GM21619 (cell line): ENCODE measurements around the gene ADPRS.

Source experiments
- ATAC-seq: cut with Tn5 transposase; IDR thresholded peaks from one replicate; pipeline ENCODE4 v1.9.1; 2021; ENCODE audit not compliant: unreplicated experiment

ADPRS gene

DNA sequence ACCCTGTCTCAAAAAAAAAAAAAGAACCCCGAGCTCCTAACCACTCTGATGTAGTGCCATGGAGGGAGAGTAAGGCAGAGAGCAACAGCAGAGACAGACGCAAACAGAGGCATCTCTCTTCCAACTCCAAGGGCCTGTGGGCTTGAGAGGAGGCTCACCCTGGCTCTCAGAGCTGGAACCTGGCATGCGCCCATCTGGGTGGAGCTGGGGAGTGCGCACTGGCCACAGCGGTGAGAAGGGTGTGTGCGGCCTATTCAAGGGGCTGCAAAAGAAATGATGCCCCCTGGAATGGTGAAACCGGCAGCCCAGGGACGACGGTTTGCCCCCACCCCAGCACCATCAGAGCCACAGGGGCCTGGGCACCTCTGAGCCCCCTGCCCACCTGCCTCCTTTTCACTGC, 18.7 kb downstream of the ADPRS start:
- no peak for ATAC-seq

DNA sequence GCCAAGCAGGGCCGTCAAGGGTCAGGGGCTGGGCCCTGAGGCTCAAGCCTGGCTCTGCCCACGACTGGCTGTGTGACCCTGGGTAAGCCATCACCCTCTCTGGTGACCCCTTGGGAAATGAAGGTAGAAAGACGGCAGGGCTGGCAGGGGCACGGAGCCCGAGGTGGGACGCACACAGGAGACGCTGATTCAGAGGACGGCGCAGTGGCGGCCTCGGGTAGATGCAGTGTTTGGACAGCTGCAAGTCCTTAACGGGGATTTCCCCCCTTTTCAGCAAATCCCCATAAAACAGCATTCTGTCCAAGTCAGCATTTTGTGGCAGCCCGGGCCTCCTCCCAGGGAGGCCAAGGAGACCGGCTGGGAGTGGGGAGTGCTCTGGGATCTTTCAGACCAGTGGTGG, 19.6 kb downstream of the ADPRS start:
- no peak for ATAC-seq

DNA sequence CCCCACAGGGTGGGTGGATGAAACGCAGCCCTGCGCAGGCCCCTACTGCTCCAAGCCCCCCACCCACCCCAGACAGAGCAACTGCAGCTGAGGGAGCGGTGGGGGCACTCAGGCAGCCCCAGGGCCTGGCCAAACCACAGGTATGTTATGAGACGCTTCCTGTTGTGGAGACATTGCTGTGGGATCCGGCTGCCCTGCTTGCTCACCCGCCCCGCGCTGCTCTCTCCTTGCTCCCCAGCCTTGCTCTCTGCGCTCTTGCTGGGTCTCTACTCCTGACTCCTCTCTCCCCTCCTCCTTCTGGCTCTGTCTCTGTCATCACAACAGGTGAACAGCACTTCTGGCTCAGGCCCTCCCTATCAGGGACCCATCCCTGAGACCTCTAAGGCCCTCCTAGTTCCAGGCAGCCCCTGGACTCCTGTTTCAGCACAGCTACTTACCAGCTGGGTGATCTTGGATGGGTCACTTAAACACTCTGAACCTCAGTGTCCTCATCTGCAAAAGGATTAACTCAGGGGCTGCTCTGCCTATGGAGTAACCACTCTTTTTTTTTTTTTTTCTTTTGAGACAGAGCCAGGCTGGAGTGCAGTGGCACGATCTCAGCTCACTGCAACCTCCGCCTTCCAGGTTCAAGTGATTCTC, 20.5 kb downstream of the ADPRS start:
- no peak for ATAC-seq

DNA sequence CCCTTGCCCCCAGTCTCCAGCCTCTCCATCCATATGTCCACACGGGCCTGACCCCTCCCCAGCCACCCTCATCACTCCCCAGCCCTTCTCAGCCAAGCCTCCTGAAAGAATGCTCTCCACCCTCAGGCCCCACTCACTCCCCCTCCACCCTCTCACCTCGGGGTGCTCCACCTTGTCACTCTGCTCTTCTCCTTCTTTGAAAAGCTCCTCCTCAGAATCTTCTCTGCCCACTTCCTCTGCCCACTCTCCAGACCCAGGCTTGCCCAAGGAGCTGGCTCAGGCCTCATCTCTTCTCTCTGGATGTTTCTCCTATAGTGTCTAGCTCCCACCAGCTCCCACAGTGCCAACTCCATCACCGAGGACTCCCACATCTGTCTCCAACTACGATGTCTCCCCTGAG, 22.5 kb downstream of the ADPRS start:
- ATAC-seq, result no peak

DNA sequence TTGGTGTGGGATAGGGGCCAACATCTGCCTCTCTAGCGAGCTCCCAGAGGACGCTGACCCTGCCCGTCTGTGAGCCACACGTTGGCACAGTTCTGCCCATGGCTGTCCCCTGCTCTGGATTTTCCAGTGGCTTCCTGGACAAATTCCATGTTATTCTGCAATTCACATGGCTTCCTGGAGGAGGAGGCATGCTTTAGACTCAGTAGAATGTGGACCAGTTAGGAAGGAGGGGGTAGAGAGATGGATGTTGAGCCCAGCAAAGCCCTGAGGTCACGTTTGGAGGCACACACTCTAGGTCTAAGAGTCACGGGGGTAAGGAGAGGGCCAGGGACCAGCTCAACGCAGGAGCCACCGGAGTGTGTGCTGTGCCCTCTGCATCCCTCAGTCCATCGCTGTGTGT, 24.1 kb downstream of the ADPRS start:
- ATAC-seq, result no peak

DNA sequence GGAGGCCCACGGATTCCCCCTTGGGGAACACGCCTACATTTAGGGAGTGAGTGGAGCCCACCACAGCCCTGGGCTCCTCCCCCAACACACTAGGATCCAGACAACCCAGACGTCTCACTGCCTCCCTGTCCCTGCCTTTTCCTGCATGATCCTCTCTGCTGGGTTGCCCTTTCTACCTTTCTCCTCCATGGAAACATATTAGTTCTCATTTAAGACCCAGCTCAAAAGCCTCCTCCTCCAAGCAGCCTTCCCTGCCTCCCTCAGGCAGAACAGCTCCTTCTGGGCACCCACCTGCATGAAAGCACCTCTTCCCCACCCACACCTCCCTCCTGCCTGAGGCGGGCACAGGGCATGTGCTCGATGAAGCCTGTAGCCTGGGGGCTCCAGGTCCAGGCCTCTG, 25.7 kb downstream of the ADPRS start:
- no peak for ATAC-seq

DNA sequence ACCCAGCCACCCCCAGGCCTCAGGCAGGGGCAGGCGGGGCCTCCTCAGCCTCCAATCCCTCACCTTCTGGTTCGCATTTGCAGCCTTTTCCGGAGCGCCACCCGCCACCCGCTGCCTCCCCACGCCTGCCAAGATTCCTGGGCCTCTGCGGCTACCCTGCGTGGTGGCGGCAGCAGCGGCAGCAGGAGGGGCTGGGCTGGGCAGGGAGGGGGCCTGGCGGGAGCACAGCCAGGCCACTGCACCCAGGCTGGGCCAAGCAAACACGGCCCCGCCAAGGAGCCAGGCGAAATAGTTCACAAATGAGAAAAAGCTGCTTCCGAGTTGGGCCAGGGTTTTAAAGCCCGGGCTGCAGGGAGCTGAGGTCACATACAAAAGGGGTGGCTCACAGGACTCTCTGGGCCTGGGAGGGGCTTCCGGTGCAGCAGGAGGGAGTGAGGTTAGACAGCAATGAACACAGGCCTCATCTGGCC, 26.5 kb downstream of the ADPRS start:
- no peak for ATAC-seq

DNA sequence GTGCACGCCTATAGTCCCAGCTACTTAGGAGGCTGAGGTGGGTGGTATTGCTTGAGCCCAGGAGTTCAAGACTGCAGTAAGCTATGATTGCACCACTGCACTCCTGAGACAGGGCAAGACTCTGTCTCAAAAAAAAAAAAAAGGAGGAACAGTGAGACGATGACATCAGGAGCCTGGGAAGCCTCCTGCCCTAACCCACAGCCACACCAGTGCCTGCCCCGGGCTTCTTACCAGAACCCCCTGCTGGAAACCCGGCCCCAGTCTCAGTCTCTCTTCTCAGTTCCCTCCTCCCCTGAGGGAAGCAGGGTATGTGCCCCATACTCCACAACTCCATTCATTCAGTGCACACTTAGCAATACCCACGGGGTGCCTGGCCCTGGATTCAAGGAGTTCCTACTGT, 27.2 kb downstream of the ADPRS start:
- ATAC-seq, result no peak

DNA sequence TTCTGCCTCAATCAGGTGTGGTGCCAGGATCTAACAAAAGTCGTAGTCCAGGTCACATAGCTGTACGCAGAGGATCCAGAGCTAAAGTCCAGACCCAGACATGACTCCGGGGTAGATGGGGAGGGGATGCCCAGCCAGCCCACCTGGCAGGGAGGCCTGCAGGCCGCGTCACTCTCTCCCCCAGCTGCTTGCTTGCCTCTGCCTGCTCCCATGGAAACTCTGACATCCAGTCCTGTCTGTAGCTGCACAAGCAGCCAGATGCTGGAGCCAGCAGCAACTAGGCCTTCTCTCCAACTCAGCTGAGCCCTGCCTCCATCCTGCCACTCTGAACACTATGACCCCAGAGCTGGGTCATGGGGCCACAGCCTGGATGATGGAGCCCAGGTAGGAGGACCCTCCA, 28.2 kb downstream of the ADPRS start:
- no peak for ATAC-seq

DNA sequence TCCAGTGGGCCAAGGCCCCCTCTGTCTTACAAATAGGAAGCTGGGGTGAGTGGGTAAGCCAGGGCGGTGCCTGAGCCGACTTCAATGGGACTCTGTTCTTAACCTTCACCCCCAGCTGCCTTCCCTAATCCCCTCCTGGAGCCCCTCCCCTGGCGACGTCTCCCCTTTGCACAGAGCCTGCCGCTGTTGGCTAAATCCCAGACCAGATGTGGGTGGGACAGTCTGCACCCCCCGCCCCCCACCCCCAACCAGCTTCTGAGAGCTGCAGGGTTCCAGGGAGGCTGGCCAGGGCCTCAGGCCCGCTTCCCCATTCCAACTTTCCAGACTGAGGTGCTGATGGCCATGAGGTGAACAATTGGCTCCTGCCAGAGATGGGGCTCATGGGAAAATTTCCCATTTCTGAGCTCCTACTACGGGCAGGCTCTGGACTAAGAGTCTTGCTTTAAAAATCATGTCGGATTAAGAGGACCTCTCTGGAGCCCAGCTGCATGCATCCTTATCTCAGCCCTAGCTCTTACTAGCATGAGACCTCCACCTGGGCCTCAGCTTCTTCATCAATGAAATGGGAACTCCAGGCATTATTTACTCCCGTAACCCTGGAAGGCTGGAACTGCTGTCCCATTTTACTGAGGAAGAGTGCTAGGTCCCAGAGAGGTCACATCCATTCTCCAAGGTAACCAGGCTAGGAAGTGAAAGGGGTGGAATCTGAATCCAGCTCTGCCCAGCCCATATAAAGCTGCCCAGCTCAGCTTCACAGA, 29.9 kb downstream of the ADPRS start:
- ATAC-seq, result no peak

DNA sequence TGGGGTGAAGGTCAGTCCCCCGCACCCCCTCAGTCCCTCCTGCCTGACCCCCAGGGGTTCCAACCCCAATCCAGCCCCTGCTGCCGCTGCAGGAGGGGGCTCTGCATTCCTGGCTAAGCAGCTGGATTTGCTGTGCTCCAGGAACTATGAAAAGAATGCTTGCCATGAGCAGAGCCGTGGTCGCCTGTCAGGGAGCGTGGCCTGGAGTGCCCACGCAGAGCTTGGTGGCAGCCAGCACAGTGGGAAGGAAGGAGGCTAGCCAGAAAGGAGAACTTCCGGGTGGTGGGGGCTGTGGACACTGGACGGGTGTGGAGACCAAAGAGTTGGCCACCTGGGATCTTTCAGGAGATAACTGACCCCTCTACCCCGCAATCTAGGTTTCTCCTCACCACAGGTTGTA, 30.8 kb downstream of the ADPRS start:
- ATAC-seq, result no peak

DNA sequence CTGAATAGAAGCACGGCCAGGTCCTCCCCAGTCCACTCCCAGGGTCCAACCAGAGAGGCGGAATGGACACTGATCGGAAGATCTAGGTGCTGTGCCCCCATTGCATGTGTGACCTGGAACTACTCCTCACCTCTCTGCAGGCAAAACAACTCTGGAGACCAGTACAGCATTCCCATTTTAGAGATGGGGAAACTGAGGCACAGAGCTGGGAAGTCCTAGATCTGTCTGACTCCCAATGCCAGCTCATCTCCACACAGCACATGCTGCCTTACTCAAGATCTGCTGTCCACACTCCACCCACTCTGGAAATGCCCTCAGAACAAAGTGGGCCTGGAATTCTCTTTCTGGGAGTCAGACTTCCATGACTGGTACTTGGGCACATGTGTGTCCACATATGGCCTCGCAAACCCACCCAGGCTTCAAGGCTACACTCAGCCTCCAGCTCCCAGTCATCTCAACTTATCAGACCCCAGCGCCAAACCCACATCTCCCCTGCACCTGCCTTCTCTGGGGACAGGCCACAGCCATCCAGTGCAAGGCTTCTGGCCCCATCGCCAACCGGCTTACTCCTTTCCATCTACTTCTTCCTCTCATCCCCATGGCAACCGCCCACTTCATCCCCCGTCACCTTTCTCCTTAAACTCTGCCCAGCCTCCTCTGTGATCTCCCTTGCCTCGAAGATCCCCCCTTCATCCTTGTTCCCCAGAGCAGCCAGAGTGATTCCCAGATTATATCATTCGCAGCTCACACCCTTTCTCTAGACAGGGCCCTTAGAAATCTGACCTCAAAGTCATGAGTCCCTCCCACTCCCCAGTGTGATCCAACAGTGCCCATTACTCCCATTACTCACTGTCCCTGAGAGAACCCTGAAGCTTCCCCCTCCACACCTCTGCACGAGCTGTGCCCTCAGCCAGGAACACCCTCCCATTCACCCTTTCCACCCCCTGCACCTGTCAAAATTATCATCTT, 33.7 kb downstream of the ADPRS start:
- no peak for ATAC-seq

DNA sequence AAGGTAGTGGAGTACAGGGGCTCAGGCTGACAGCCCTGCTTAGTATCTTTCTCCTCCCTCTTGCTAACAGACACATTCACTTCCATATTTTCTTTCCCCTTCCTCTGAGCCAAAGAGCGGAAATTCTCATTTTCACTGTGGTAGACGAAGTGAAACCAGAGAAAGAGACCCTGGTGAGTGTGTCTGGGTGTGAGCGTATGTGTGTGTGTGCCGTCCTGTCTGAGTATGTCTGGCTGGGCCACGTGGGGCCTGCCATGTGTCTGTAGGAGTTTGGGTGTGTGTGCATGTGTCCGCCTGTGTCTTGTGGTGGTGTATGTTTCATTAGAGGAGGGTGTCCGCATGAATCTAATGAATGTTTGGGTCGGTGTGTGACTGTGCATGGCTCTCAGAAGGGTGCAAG, 34.7 kb downstream of the ADPRS start:
- ATAC-seq, result no peak

DNA sequence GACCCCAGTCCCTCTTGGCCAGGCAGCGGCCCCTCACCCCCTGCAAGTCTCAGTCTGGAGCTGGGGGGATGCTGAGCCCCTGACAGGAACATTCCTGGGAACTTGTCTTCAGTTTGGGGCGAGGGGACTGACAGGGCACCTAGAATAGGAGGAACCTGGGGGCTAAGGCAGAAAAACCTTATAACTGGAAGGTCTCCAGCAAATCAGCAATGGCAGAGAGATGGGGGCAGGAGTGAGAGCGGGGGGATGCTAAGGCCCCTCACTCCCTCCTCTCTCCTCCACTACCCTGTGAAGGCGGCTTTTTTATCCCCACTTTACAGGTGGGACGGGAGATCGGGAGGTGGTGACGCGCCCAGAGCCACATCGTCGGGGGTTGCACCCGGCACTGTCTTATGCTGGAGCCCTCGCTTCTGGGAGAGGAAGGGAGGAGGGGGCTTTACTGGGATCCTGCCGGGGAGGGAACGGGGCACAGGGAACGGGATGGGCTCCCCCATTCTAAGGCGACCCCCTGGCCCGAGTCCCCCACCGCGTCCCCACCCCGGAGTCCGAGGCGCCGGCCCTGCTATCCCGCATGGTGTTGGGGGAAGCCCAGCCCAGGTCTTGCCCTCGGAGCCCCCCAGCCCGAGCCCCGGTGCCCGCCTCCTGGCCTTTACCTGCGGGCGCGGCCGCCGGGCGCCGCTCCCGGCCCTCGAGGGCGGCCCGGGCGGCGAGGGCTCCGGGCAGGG, 35.9 kb downstream of the ADPRS start:
- ATAC-seq, result no peak

DNA sequence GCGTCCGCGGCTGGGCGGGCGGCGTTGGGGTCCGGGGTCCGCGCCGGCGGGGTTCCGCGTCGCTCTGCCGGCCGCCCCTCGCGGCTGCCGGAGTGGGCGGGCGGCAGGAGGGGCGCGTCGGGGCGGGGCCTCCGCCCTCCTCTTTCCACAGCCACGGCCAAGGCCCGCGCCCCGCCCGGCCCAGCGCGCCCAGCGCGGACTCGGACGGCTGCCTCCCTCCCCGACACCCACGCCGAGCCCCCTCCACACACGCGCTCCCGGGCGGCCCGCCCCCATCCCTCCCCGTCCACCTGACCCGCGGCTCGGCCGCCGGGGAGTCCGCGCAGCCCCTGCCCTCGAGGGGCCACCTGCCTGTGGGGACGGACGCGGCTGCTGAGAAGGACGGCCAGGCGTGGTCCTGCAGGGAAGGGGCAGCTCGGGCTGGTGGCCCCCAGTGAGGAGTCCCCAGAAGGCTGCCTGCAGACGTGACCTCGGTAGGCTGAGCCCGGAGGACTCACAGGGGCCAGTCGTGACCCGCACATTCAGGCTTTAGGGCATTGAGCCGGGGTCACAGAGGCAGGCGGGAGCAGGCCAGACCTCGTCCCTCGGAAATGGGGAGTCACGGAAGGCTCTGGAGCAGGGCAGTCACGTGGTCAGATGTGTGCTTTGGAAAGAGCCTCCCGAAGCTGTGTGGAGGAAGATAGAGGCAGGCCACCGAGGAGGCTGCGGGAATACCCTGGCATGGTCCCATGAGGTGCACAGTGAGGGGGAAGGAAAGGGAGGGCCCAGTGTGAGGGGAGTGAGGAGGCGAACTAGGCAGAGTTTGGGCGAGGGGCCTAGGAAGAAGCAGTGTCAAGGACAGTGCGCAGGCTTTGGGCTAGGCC, 36.7 kb downstream of the ADPRS start, which contains the start of gene COL8A2:
Gene COL8A2 (minus strand): TSS at position 94 of the 863 bp plus-strand sequence. CDS start 24,980 bp downstream, outside the sequence.
- ATAC-seq, result no peak

DNA sequence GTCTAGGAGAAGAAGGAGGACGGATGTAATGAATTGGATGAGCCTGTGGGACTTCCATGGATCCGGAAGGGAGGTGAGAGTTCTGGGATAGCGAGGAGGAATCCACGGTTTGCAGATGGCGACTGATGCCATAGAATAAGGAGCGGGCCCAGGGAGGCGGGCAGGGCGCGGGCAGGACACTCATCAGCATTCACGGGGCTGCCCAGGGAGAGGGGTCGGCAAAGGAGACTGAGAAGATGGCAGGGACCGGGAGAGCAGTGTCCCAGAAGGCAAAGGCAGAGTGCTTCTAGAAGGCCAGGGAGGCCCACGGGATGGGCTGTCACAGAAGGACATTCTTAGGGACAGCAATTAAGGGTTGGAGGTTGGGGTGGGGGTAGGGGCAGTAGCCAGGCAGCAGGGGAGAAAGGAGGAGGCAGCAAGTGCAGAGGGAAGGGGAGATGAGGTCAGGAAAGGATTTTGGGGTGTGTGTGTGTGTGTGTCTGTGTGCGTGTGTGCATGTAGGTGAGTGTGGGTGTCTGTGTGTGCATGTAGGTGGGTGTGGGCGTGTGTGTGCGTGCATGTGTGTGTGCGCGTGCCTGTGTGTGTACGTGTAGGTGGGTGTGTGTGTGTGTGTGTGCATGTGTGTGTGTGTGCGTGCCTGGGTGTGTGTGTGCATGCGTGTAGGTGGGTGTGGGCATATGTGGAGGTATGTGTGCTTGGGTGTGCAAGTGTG, 37.5 kb downstream of the ADPRS start:
- ATAC-seq, result no peak

DNA sequence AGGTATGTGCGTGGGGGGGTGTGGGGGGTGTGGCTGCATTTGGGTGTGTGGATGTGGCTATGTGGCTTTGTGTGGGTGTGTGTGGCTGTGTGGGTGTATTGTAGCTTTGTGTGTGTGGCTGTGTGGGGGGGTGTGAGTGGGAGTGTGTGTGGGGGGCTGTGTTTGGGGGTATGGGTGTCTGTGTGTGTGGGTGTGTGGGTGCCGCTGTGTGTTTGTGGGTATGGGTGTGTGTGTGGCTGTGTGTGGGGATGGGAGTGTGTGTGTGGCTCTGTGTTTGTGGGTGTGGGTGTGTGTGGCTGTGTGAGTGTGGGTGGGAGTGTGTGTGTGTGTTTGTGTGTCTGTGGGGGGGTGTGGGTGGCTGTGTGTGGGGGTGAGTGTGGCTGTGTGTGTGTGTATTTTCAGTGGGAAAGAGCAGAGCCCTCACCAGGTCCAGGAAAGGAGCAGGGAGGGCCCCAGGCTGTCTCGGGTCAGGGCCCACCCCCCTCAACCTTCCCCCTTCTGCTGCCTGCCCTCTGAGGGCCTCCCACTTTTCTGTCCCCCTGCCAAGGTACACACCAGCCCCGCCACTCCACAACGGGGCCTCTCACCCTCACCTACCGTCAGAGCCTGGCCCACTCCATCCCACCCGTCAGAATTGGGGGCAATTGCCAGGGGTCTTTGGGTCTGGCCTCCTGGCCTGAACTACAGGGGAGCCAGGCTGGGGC, 38.3 kb downstream of the ADPRS start:
- no peak for ATAC-seq

DNA sequence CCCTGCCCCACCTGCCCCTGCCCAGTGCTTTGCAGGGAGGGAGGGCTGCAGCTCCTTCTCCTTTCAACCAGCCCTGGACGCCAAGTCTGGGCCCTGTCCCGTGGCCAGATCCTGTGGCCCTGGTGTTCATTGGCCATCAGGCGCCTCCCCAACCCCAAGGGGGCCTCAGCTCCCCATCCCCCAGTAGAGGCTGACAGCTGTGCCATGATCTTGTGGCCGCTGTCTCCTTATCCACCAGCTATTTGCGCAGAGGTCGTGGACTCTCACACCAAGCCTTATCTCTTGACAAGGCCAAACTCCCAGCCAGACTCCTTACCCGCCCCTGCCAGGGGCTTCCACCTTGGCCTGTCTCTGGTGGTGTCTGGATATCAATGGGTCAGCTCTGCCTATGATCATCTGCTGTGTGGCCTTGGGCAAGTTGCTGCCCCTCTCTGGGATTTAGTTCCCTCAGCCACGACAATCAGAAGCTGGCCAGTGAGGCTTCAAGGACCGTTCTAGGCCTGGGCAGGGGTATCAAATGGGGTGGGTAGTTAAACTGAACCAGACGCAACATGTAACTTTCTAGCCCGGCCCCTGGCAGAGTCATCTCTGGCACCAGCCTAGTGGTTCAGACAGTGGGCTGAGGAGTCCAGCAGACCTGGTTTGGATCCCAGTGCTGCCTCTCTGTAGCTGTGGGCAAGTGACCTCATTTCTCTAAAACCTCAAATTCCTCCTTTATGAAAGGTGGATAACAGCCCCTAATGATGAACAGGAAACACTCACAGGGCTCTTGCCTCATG, 39.6 kb downstream of the ADPRS start:
- no peak for ATAC-seq
